ENCODE results near the gene MAP7. TPM values are rescaled to one million over a fixed set of nuclear protein-coding genes. Genes with fewer than 3 reads are reported as not detected.

The MAP7 gene
- total and polyA plus RNA-seq, 2 donors (not counting 3 experiments of a cell fraction or from before 2014, with no cell fraction given), result 0.07 to 0.42 TPM

DNA sequence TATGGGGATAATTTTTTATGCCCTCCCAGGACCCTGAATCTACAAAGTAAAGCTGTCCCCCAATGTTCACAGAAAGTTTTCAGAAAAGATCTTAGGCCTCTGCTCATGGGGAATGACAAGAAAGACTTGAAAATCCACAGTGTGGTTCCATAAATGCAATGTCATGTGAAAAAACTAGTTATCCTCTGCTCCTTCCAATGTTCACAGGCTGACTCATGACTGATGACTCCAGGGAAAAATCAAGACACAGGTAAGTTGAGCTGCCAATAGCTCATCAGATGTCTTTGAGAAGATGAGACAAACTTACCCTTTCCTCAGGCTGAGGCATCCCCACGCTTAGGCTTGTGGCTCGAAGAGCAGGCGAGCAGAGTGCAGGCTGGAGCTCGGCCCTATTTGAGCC, 245.8 kb downstream of the MAP7 start:
- Histone ChIP-seq H2AFZ (ENCODE audit: low read depth, low read length) (no peak overlapping the region), H3K9me1 (replicated peaks; ENCODE audit: control insufficient read depth, extremely low read depth, insufficient read depth, low read length) (no peaks in the 10 kb centered on the region), H3K4me3 (replicated peaks in 1 of 3; ENCODE audit: insufficient read depth in 1 of 3, low read depth in 1 of 3, low read length in 3 of 3) (no peak overlapping the region), H3K36me3 (ENCODE audit: control insufficient read depth in 2 of 2, extremely low read depth in 1 of 2, insufficient read depth in 2 of 2, low read length in 2 of 2) (no peaks in the 10 kb centered on the region), H4K20me1 (replicated peaks; ENCODE audit: control insufficient read depth, extremely low read depth, insufficient read depth, low read length) (no peaks in the 10 kb centered on the region), H3K27ac (ENCODE audit: insufficient read depth, low read depth, low read length) (no peak overlapping the region), H3K4me1 (ENCODE audit: control insufficient read depth, extremely low read depth, insufficient read depth, low read length) (no peaks in the 10 kb centered on the region), H3K27me3 (ENCODE audit: control insufficient read depth in 2 of 2, insufficient read depth in 2 of 2, low read length in 2 of 2) (peaks cover 0 to 5% of the 10 kb centered on the region in 2 experiments), H3K9ac (replicated peaks; ENCODE audit: extremely low read depth, insufficient read depth, low read length) (no peak overlapping the region), H3K9me3 (replicated peaks; ENCODE audit: control insufficient read depth, insufficient read depth, low read length) (no peaks in the 10 kb centered on the region), H3K4me2 (ENCODE audit: insufficient read depth, low read length) (no peak overlapping the region), H3K79me2 (ENCODE audit: control insufficient read depth, insufficient read depth, low read length) (no peaks in the 10 kb centered on the region)
- dilution Hi-C loops (cut with MboI; ENCODE audit: extremely low pct_ligation_motif_present, low sequenced_read_pairs), result no loop called here
- CTCF ChIA-PET, result interaction anchor here (1.5 kb wide), 1 partner anchor 11 kb away, joined by 5 read pairs; no protein-coding TSS in a partner anchor
- DNase-seq (ENCODE audit: low read depth, low spot score) (no peak), FAIRE-seq (no peak)
- intact Hi-C loops (cut with micrococcal nuclease), result no loop called here
- no TSS peak for BruUV-seq (replicated peaks)
- POLR2A ChIA-PET, result no interaction called here
- TF ChIP-seq JUN (IDR thresholded peaks at IDR 0.05; ENCODE audit: borderline replicate concordance, insufficient read depth, insufficient read length, low read depth), result no peak
- TF ChIP-seq FOS (IDR thresholded peaks at IDR 0.05; ENCODE audit: borderline replicate concordance, insufficient read depth, low read length), result no peak
- TF ChIP-seq POLR2A (IDR thresholded peaks at IDR 0.05; ENCODE audit: low read depth, low read length), result no peak
- TF ChIP-seq MYC (IDR thresholded peaks at IDR 0.05; ENCODE audit: low read depth, low read length), result no peak
- no peak for TF ChIP-seq POLR2AphosphoS5 (IDR thresholded peaks at IDR 0.05; ENCODE audit: insufficient read depth, low read depth, low read length)
- no peak for TF ChIP-seq EZH2 (IDR thresholded peaks at IDR 0.05; ENCODE audit: borderline replicate concordance, low read depth, low read length, severe bottlenecking)
- no peak for TF ChIP-seq GATA2 (IDR thresholded peaks at IDR 0.05; ENCODE audit: insufficient read depth, insufficient read length, low read depth, low read length)
- TF ChIP-seq, protein P1, sequence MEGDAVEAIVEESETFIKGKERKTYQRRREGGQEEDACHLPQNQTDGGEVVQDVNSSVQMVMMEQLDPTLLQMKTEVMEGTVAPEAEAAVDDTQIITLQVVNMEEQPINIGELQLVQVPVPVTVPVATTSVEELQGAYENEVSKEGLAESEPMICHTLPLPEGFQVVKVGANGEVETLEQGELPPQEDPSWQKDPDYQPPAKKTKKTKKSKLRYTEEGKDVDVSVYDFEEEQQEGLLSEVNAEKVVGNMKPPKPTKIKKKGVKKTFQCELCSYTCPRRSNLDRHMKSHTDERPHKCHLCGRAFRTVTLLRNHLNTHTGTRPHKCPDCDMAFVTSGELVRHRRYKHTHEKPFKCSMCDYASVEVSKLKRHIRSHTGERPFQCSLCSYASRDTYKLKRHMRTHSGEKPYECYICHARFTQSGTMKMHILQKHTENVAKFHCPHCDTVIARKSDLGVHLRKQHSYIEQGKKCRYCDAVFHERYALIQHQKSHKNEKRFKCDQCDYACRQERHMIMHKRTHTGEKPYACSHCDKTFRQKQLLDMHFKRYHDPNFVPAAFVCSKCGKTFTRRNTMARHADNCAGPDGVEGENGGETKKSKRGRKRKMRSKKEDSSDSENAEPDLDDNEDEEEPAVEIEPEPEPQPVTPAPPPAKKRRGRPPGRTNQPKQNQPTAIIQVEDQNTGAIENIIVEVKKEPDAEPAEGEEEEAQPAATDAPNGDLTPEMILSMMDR (IDR thresholded peaks at IDR 0.05; ENCODE audit: extremely low read depth in 1 of 2, insufficient read depth in 1 of 2, low read depth in 1 of 2, low read length in 2 of 2), result no peak
- TF ChIP-seq, protein P2, sequence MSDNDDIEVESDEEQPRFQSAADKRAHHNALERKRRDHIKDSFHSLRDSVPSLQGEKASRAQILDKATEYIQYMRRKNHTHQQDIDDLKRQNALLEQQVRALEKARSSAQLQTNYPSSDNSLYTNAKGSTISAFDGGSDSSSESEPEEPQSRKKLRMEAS (IDR thresholded peaks at IDR 0.05; ENCODE audit: insufficient read depth, insufficient read length), result no peak
